DND-41 (cell line): ENCODE results near the gene PLCE1.

Source experiments
- CTCF ChIP-seq: IDR thresholded peaks from 2 replicates; pipeline ENCODE4 v1.5.1; 2012; ENCODE audit warnings: borderline replicate concordance, low read length, moderate library complexity, mild to moderate bottlenecking; ENCODE audit not compliant: poor library complexity, severe bottlenecking; ENCODE audit errors: extremely low read depth
- EZH2 ChIP-seq: IDR thresholded peaks from 3 replicates; pipeline ENCODE4 v1.6.1; 2012; ENCODE audit warnings: borderline replicate concordance, low read depth, mild to moderate bottlenecking, moderate library complexity, low read length, inconsistent platforms; ENCODE audit not compliant: severe bottlenecking

DNA sequence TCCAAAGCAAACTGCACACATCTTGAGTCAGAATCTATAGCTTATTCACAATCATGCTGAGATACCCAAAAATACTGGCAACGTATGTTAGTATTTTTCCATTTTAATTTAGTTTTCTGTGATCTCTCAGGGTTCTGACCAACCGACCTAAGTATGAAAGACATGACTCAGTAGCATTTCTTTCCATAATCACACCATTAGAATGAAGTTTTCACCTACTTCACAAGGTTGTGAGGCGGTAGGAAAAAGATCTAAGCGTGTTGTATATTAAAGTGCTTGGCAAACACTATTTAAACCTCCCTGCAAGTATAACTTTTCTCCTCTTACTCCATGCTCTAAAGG is 49.1 kb downstream of the PLCE1 start:
- no peak for TF ChIP-seq CTCF
- TF ChIP-seq EZH2, result no peak
